ENCODE measurements around the gene TCTN2.

TCTN2 gene

DNA sequence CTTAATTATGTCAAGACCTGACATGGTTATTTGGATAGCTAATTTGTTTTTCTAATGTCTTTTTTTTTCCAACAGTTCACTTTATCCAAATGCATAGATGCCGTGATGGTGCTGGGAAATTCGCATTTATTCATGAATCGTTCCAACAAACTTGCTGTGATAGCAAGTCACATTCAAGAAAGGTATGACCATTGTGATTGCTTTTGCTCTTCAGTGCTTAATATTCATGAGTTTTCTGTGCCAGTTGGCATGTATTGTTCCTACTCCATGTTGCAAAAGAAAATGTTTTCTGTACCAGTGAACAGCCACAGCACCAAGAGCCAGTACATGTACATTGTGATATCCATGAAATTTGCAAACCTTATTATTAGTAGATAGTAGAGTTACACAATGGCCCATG lies 25.5 kb upstream of the TCTN2 start:
- no peak for DNase-seq (ENCODE audit: extremely low spot score)
- POLR2A ChIA-PET: interaction anchor here (0.6 kb wide), 1 partner anchor 67 kb away, joined by 5 read pairs; the partner anchor contains the start of gene ATP6V0A2
- TF ChIP-seq, protein P1, sequence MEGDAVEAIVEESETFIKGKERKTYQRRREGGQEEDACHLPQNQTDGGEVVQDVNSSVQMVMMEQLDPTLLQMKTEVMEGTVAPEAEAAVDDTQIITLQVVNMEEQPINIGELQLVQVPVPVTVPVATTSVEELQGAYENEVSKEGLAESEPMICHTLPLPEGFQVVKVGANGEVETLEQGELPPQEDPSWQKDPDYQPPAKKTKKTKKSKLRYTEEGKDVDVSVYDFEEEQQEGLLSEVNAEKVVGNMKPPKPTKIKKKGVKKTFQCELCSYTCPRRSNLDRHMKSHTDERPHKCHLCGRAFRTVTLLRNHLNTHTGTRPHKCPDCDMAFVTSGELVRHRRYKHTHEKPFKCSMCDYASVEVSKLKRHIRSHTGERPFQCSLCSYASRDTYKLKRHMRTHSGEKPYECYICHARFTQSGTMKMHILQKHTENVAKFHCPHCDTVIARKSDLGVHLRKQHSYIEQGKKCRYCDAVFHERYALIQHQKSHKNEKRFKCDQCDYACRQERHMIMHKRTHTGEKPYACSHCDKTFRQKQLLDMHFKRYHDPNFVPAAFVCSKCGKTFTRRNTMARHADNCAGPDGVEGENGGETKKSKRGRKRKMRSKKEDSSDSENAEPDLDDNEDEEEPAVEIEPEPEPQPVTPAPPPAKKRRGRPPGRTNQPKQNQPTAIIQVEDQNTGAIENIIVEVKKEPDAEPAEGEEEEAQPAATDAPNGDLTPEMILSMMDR (IDR thresholded peaks at IDR 0.05; ENCODE audit: control extremely low read depth, extremely low read depth, low read depth, missing control alignments): no peak
- CTCF ChIA-PET: interaction anchor here (0.9 to 1.6 kb wide), 4 partner anchors 10 to 280 kb away, joined by 3 to 4 read pairs (median 3); partner anchors contain the start of genes ATP6V0A2 and SBNO1

DNA sequence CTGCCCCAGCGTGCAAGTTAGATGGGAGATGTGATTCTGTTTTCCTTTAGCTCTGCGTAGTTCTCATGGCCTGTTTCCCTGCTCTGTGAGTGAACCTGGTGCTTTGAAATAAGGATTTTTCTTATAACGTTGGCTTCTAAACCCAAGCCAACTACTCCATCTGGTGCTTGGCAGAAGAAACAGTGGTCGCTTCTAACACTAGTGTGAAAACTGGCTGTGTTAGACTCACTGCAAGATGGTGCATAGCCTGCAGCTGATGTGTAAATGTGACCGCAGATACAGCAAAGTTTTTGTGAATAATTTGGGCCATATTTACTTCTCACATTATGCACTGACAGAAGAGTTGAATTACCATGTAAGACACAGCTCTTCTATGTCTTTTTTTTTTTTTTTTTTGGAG lies 25.0 kb upstream of the TCTN2 start:
- TF ChIP-seq, protein P1 (IDR thresholded peaks at IDR 0.05; ENCODE audit: control extremely low read depth, extremely low read depth, low read depth, missing control alignments): no peak
- CTCF ChIA-PET: interaction anchor here (1.4 kb wide), 1 partner anchor 281 kb away, joined by 3 read pairs; the partner anchor contains the start of gene SBNO1
- POLR2A ChIA-PET: interaction anchor here (0.6 kb wide), 1 partner anchor 66 kb away, joined by 5 read pairs; the partner anchor contains the start of gene ATP6V0A2
- DNase-seq (ENCODE audit: extremely low spot score): no peak

DNA sequence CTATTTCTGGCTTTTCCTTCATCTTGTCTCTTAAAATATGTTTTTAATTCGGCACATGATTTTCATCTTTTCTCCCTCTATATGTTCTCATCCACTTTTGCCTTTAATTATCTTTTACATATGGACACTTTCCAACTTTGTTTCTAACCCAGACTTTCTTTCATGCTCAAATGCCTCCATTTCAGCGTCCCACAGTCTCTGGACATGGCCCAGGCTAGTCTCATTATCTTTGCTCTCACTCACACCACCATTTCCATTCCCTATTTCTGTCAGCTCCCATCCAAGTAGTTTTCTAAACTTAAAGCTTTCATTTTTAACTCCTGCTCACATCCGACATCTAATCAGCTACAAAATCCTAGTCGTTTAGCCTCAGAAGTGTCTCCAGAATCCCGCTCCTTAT lies 22.5 kb upstream of the TCTN2 start:
- ChIA-PET CTCF (no interaction called here), POLR2A (interaction anchor here (0.6 kb wide), 1 partner anchor 13 kb away, joined by 5 read pairs; no protein-coding TSS in a partner anchor)
- TF ChIP-seq, protein P1 (IDR thresholded peaks at IDR 0.05; ENCODE audit: control extremely low read depth, extremely low read depth, low read depth, missing control alignments): no peak
- DNase-seq (ENCODE audit: extremely low spot score): no peak

DNA sequence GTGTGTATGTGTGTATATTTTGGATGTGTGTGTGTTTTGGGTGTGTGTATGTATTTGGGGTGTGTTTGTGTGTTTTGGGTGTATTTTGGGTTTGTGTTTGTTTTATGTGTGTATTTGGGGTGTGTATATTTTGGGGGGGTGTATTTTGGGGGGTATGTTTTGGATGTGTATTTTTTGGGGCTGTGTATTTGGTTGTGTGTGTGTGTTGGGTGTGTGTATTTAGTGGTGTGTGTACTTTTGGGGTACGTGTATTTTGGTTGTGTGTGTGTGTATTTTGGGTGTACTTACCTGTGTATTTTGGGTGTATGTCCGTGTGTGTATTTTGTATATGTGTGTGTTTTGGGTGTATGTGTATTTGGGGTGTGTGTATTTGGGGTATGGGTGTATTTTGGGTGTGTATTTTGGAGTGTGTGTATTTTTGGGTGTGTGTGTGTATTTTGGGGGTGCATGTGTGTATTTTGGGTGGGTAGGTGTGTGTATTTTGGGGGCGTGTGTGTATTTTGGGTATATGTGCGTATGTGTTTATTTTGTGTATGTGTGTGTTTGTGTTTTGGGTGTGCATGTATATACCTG lies 16.7 kb upstream of the TCTN2 start:
- no peak for DNase-seq (ENCODE audit: extremely low spot score)
- POLR2A ChIA-PET: no interaction called here
- CTCF ChIA-PET: interaction anchor here (1.2 kb wide), 1 partner anchor 31 kb away, joined by 3 read pairs; no protein-coding TSS in a partner anchor
- TF ChIP-seq, protein P1 (IDR thresholded peaks at IDR 0.05; ENCODE audit: control extremely low read depth, extremely low read depth, low read depth, missing control alignments): no peak

DNA sequence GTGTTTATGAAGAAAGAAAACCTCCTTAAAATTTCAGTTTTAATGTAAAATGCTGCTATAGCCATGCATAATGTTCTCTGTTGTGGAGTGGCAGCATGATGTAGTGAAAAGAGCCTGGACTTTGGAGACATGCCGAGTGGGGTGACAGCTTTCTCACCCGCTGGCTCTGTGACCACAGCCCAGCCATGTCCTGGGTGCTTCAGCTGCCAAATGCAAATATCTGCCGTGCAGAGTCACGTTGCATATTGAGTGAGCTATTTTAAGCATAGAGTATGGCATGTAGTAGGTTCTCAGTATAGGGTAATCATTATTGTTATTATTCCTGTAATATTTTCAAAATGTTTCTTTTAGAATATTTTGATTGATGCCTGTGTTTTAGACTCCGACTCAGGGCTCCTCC lies 15.5 kb upstream of the TCTN2 start:
- peak; percentile 47 for DNase-seq (ENCODE audit: extremely low spot score)
- TF ChIP-seq, protein P1 (IDR thresholded peaks at IDR 0.05; ENCODE audit: control extremely low read depth, extremely low read depth, low read depth, missing control alignments): no peak
- ChIA-PET POLR2A (no interaction called here), CTCF (interaction anchor here (0.8 to 2.7 kb wide), 4 partner anchors 11 to 57 kb away, joined by 3 to 10 read pairs (median 7); partner anchors contain the start of gene ATP6V0A2)

DNA sequence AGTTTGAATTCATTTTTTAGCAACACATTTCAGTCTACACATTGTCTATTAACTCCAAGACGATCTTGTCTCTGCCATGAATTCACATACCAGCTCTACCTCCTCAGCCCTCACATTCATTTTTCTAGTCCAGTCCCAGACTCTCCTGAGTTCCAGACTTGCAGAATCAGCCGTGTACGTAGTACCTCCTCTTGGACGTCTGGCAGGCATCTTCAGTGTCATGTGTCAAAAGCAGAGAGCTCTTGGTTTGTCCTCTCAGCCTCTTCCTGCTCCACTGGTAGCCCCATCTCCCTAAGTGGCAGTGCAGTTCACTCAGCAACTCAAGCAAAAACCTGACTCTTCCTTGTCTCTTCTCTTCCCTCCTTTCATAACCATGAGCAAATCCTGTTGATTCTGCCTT lies 14.5 kb upstream of the TCTN2 start:
- ChIA-PET CTCF (interaction anchor here (1.0 to 2.7 kb wide), 4 partner anchors 11 to 56 kb away, joined by 3 to 10 read pairs (median 7); partner anchors contain the start of genes ATP6V0A2 and TCTN2), POLR2A (no interaction called here)

More for the DNA sequence above, 14.5 kb upstream of the TCTN2 start:
- TF ChIP-seq, protein P1 (IDR thresholded peaks at IDR 0.05; ENCODE audit: control extremely low read depth, extremely low read depth, low read depth, missing control alignments): no peak
- DNase-seq (ENCODE audit: extremely low spot score): no peak
